VCaP (cell line): ENCODE data around the gene FAM168A.

Source experiments
- H3K27ac ChIP-seq: fragments of 450-650 bp; 2 replicates; pipeline ENCODE4 v1.5.1; 2017
- CTCF ChIP-seq: fragments of 450-650 bp; conservative IDR thresholded peaks from 2 replicates; pipeline ENCODE4 v1.5.1; 2017; ENCODE audit warnings: mild to moderate bottlenecking, moderate library complexity

The FAM168A gene

GRCh38 chr11:73477518-73477917 lies 120.4 kb downstream of the FAM168A start:
- TF ChIP-seq CTCF = no peak
- no peak overlapping the region for H3K27ac ChIP-seq

- H3K27ac ChIP-seq = no peak overlapping the region
- no peak for TF ChIP-seq CTCF
These were observed 122.3 kb downstream of the FAM168A start for GRCh38 chr11:73475549-73476095.

GRCh38 chr11:73473252-73473651 lies 124.7 kb downstream of the FAM168A start:
- no peak for TF ChIP-seq CTCF
- no peak overlapping the region for H3K27ac ChIP-seq

GRCh38 chr11:73470036-73470612 lies 127.8 kb downstream of the FAM168A start:
- peak overlapping the region; percentile 65 for H3K27ac ChIP-seq

- H3K27ac ChIP-seq = peak overlapping the region; percentile 65
- no peak for TF ChIP-seq CTCF
These were observed 128.5 kb downstream of the FAM168A start for GRCh38 chr11:73469401-73469800.

GRCh38 chr11:73468590-73469161 lies 129.2 kb downstream of the FAM168A start:
- TF ChIP-seq CTCF = no peak
- H3K27ac ChIP-seq = peak overlapping the region; percentile 65

GRCh38 chr11:73467505-73467904 lies 130.4 kb downstream of the FAM168A start:
- no peak for TF ChIP-seq CTCF
- no peak overlapping the region for H3K27ac ChIP-seq

- H3K27ac ChIP-seq = no peak overlapping the region
- TF ChIP-seq CTCF = no peak
These were observed 131.3 kb downstream of the FAM168A start for GRCh38 chr11:73466643-73467042.
